Neural progenitor cell (in vitro differentiated cells): ENCODE data around the gene C12orf42. TPM values are rescaled to one million over a fixed set of nuclear protein-coding genes. Genes with fewer than 3 reads are reported as not detected.

Source experiments
- DNase-seq: peaks from one replicate; pipeline ENCODE4 v3.0.0-alpha.2; 2016; ENCODE audit warnings: low spot score
- H2AFZ ChIP-seq: fragments of 200-600 bp; sonication (generic); replicated peaks from 2 replicates; pipeline ENCODE4 v1.6.1; 2016; ENCODE audit warnings: antibody characterized with exemption
- H3F3A ChIP-seq: fragments of 200-600 bp; sonication (generic); 2 replicates; pipeline ENCODE4 v1.6.1; 2016; ENCODE audit warnings: antibody characterized with exemption, low read depth
- H3K27ac ChIP-seq: fragments of 200-600 bp; sonication (generic); 2 replicates; pipeline ENCODE4 v1.5.1; 2016; ENCODE audit warnings: mild to moderate bottlenecking
- H3K27me3 ChIP-seq: fragments of 200-600 bp; sonication (generic); 2 replicates; pipeline ENCODE4 v1.6.1; 2016; ENCODE audit warnings: mild to moderate bottlenecking, moderate library complexity
- H3K36me3 ChIP-seq: fragments of 200-600 bp; sonication (generic); 2 replicates; pipeline ENCODE4 v1.5.1; 2016
- H3K4me1 ChIP-seq: fragments of 200-600 bp; sonication (generic); 2 replicates; pipeline ENCODE4 v1.6.1; 2016; ENCODE audit warnings: mixed run types
- H3K4me2 ChIP-seq: fragments of 200-600 bp; sonication (generic); 2 replicates; pipeline ENCODE4 v1.6.1; 2016
- H3K4me3 ChIP-seq: fragments of 200-600 bp; sonication (generic); 2 replicates; pipeline ENCODE4 v1.5.1; 2016
- H3K79me2 ChIP-seq: fragments of 200-600 bp; sonication (generic); 2 replicates; pipeline ENCODE4 v1.6.1; 2016; ENCODE audit warnings: low read depth
- H3K9ac ChIP-seq: fragments of 200-600 bp; sonication (generic); 2 replicates; pipeline ENCODE4 v1.6.1; 2016
- H3K9me3 ChIP-seq: fragments of 200-600 bp; sonication (generic); 2 replicates; pipeline ENCODE4 v1.5.1; 2016; ENCODE audit warnings: low read depth
- H4K20me1 ChIP-seq: fragments of 200-600 bp; sonication (generic); 2 replicates; pipeline ENCODE4 v1.6.1; 2016; ENCODE audit warnings: low read depth
- H3K27ac Mint-ChIP-seq: 3 replicates; pipeline ENCODE4 v1.8.0; 2021; ENCODE audit warnings: mixed read lengths
- H3K27me3 Mint-ChIP-seq: 2 replicates; pipeline ENCODE4 v1.8.0; 2022; ENCODE audit warnings: low read depth, mild to moderate bottlenecking, inconsistent platforms, moderate library complexity, mixed read lengths; ENCODE audit not compliant: insufficient read depth
- H3K36me3 Mint-ChIP-seq: 3 replicates; pipeline ENCODE4 v1.8.0; 2021; ENCODE audit warnings: mixed read lengths
- H3K4me1 Mint-ChIP-seq: 3 replicates; pipeline ENCODE4 v1.8.0; 2021; ENCODE audit warnings: mixed read lengths
- H3K4me3 Mint-ChIP-seq: 3 replicates; pipeline ENCODE4 v1.8.0; 2021; ENCODE audit warnings: mild to moderate bottlenecking, moderate library complexity, mixed read lengths
- H3K9me3 Mint-ChIP-seq: 3 replicates; pipeline ENCODE4 v1.8.0; 2020; ENCODE audit warnings: mixed read lengths
- CTCF ChIP-seq: fragments of 200-600 bp; sonication (generic); IDR thresholded peaks from 2 replicates; pipeline ENCODE4 v1.5.1; 2017; ENCODE audit warnings: antibody characterized with exemption, mild to moderate bottlenecking
- EZH2 ChIP-seq: fragments of 200-600 bp; sonication (generic); IDR thresholded peaks from 2 replicates; pipeline ENCODE4 v1.6.1; 2017; ENCODE audit warnings: antibody characterized with exemption, mild to moderate bottlenecking, moderate library complexity
- EZH2phosphoT487 ChIP-seq: fragments of 200-600 bp; sonication (generic); IDR thresholded peaks from 2 replicates; pipeline ENCODE4 v1.6.1; 2017; ENCODE audit warnings: antibody characterized with exemption
- total RNA-seq: library from RNA; depleted of rRNA; stranded (reverse); fragments of >200 nt; gene quantifications from 2 replicates; pipeline ENCODE4 v1.2.3, GENCODE V29; 2015; ENCODE audit warnings: low replicate concordance

C12orf42 gene
- total RNA-seq, 1 donor from 2014 or later = 1.1 TPM

- H3K79me2 ChIP-seq = no peaks in the 10 kb centered on the region
- Mint-ChIP-seq H3K4me1 (peaks cover 12% of the 10 kb centered on the region), H3K27ac (no peak overlapping the region), H3K9me3 (peaks cover 2% of the 10 kb centered on the region), H3K27me3 (peaks cover 6% of the 10 kb centered on the region), H3K4me3 (no peak overlapping the region), H3K36me3 (no peaks in the 10 kb centered on the region)
- H3K4me1 ChIP-seq = no peaks in the 10 kb centered on the region
- TF ChIP-seq EZH2 = no peak
- TF ChIP-seq EZH2phosphoT487 = no peak
- no peak for TF ChIP-seq CTCF
- no peaks in the 10 kb centered on the region for H3K9me3 ChIP-seq
- no peaks in the 10 kb centered on the region for H3F3A ChIP-seq
- no peaks in the 10 kb centered on the region for H4K20me1 ChIP-seq
- no peak overlapping the region for H3K4me3 ChIP-seq
- H2AFZ ChIP-seq = no peak overlapping the region
- H3K36me3 ChIP-seq = no peaks in the 10 kb centered on the region
- DNase-seq = no peak
- no peak overlapping the region for H3K4me2 ChIP-seq
- H3K27ac ChIP-seq = no peak overlapping the region
- H3K27me3 ChIP-seq = no peaks in the 10 kb centered on the region
- no peak overlapping the region for H3K9ac ChIP-seq
Observed at GRCh38 chr12:103515341-103515740, 19.6 kb upstream of the C12orf42 start.

GRCh38 chr12:103513875-103514274 is 18.1 kb upstream of the C12orf42 start:
- no peak overlapping the region for H3K4me3 Mint-ChIP-seq
- Histone ChIP-seq H3K9ac (no peak overlapping the region), H3K4me3 (no peak overlapping the region), H3K9me3 (no peaks in the 10 kb centered on the region), H3K4me2 (no peak overlapping the region), H2AFZ (no peak overlapping the region), H3K27ac (no peak overlapping the region), H3K79me2 (no peaks in the 10 kb centered on the region), H3K36me3 (no peaks in the 10 kb centered on the region), H4K20me1 (no peaks in the 10 kb centered on the region), H3K4me1 (no peaks in the 10 kb centered on the region), H3K27me3 (no peaks in the 10 kb centered on the region), H3F3A (no peaks in the 10 kb centered on the region)
- peaks cover 6% of the 10 kb centered on the region for H3K27me3 Mint-ChIP-seq
- no peak for DNase-seq
- H3K4me1 Mint-ChIP-seq = peaks cover 12% of the 10 kb centered on the region
- no peak overlapping the region for H3K27ac Mint-ChIP-seq
- no peaks in the 10 kb centered on the region for H3K9me3 Mint-ChIP-seq
- TF ChIP-seq EZH2phosphoT487 = no peak
- TF ChIP-seq CTCF = no peak
- TF ChIP-seq EZH2 = no peak
- H3K36me3 Mint-ChIP-seq = no peaks in the 10 kb centered on the region

GRCh38 chr12:103505371-103506236 is 9.8 kb upstream of the C12orf42 start:
- Mint-ChIP-seq H3K27ac (no peak overlapping the region), H3K36me3 (no peaks in the 10 kb centered on the region), H3K4me1 (peaks cover 2% of the 10 kb centered on the region), H3K9me3 (no peaks in the 10 kb centered on the region), H3K4me3 (no peak overlapping the region), H3K27me3 (peaks cover 10% of the 10 kb centered on the region)
- Histone ChIP-seq H3K9me3 (no peaks in the 10 kb centered on the region), H4K20me1 (no peaks in the 10 kb centered on the region), H3K79me2 (no peaks in the 10 kb centered on the region), H3K36me3 (no peaks in the 10 kb centered on the region), H3K9ac (no peak overlapping the region), H3K4me3 (no peak overlapping the region), H3K27ac (no peak overlapping the region), H3F3A (no peaks in the 10 kb centered on the region), H3K27me3 (no peaks in the 10 kb centered on the region), H3K4me1 (no peaks in the 10 kb centered on the region), H3K4me2 (no peak overlapping the region), H2AFZ (no peak overlapping the region)
- TF ChIP-seq EZH2phosphoT487 (no peak), CTCF (no peak), EZH2 (no peak)
- no peak for DNase-seq
